Thyroid gland (tissue), 4 donors: ENCODE measurements around the gene TP73. TPM values are rescaled to one million over a fixed set of nuclear protein-coding genes. Genes with fewer than 3 reads are reported as not detected.

ENCODE experiments used
- DNase-seq, 2 donors: peaks; one replicate each; pipeline ENCODE4 v3.0.0-alpha.2; 2019
- H3K27ac ChIP-seq, 3 donors: fragments of 200-600 bp; sonication (generic); 1 replicate in 2 of 3; 2 replicates in 1 of 3; pipeline ENCODE4 v1.5.1; 2016 to 2019; ENCODE audit warnings: mild to moderate bottlenecking in 1 of 3, moderate library complexity in 1 of 3
- H3K27me3 ChIP-seq: fragments of 200-600 bp; sonication (generic); one replicate; pipeline ENCODE4 v1.5.1; 2019
- H3K36me3 ChIP-seq, 2 donors: fragments of 200-600 bp; sonication (generic); one replicate each; pipeline ENCODE4 v1.5.1; 2016 to 2019
- H3K4me1 ChIP-seq, 2 donors: fragments of 200-600 bp; sonication (generic); one replicate each; pipeline ENCODE4 v1.5.1; 2017 to 2019
- H3K4me3 ChIP-seq, 3 donors: fragments of 200-600 bp; sonication (generic); replicated peaks in 1 of 3; 1 replicate in 2 of 3; 2 replicates in 1 of 3; pipeline ENCODE4 v1.5.1; 2016; ENCODE audit warnings: mild to moderate bottlenecking in 1 of 3
- H3K9me3 ChIP-seq: fragments of 200-600 bp; sonication (generic); one replicate; pipeline ENCODE4 v1.5.1; 2017
- POLR2A ChIP-seq, 2 donors: fragments of 450-650 bp; IDR thresholded peaks; one replicate each; pipeline ENCODE4 v1.6.1; 2017; ENCODE audit warnings: antibody characterized with exemption in 2 of 2, mild to moderate bottlenecking in 2 of 2, moderate library complexity in 1 of 2
- WGBS, 2 donors: methylation state at CpG; one replicate each; pipeline ENCODE4 v1.1.5; 2017; 5-methylcytosine and 5-hydroxymethylcytosine counted together
- intact Hi-C: fragments of 100-400 bp; cut with DNase I; formaldehyde crosslinking; loops from one replicate; pipeline ENCODE4 v1.15.1; 2023
- total RNA-seq, 4 donors: library from RNA; depleted of rRNA; stranded (reverse); fragments of >200 nt; gene quantifications; one replicate each; pipeline ENCODE4 v1.2.3, GENCODE V29; 2016
- TF ChIP-seq, protein P1 (sequence below), 6 experiments: fragments of 200-600 bp in 3 of 6; fragments of 450-650 bp in 3 of 6; sonication (generic) in 3 of 6; IDR thresholded peaks; one replicate each; pipeline ENCODE4 v1.5.1; 2016 to 2019; ENCODE audit warnings: antibody characterized with exemption in 6 of 6, mild to moderate bottlenecking in 2 of 6, inconsistent platforms in 1 of 6, moderate library complexity in 1 of 6

Gene TP73
- total RNA-seq, 4 donors from 2014 or later, result 0.33 to 0.49 TPM; not detected in 2

DNA sequence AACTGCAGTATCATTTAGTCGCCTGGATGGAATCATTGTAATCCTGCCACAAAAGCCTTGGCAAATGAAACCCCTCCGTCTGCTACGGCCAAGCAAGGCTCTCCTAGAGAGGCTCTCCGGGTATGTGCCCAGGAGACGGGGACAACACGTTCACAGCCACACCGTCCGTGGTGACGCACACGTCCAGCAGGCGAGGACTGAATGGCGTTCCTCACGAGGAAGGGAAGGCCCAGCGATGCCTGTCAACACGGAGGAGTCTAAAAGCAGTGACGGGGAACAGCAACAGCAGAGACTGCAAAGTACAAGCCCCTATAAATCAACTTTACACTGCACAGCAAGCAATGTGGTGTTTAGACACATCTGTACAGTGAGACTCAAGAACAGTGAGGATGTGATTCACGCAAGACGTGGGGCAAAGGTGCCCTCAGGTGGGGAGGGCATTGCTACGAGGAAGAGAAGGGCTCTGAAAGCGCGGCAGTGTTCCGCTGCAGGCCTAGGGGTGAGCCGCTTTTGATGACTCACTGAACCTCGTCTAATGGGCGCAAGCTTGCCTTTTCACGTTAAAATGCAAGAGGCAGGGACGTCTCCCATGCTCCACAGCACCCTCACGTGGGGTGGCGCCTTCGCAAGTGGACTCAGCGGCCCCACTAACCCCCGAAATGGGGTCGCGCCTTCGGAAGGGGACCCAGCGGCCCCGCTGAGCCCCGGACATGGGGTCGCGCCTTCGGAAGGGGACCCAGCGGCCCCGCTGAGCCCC, 9.2 kb upstream of the TP73 start:
- TF ChIP-seq, protein P1, sequence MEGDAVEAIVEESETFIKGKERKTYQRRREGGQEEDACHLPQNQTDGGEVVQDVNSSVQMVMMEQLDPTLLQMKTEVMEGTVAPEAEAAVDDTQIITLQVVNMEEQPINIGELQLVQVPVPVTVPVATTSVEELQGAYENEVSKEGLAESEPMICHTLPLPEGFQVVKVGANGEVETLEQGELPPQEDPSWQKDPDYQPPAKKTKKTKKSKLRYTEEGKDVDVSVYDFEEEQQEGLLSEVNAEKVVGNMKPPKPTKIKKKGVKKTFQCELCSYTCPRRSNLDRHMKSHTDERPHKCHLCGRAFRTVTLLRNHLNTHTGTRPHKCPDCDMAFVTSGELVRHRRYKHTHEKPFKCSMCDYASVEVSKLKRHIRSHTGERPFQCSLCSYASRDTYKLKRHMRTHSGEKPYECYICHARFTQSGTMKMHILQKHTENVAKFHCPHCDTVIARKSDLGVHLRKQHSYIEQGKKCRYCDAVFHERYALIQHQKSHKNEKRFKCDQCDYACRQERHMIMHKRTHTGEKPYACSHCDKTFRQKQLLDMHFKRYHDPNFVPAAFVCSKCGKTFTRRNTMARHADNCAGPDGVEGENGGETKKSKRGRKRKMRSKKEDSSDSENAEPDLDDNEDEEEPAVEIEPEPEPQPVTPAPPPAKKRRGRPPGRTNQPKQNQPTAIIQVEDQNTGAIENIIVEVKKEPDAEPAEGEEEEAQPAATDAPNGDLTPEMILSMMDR (IDR thresholded peaks at IDR 0.05), result no peak
- no peak for TF ChIP-seq POLR2A (IDR thresholded peaks at IDR 0.05)
- Histone ChIP-seq H3K36me3 (peaks cover 9 to 11% of the 10 kb centered on the region in 2 donors), H3K4me3 (no peak overlapping the region), H3K27me3 (no peaks in the 10 kb centered on the region), H3K27ac (no peak overlapping the region), H3K4me1 (no peaks in the 10 kb centered on the region), H3K9me3 (no peaks in the 10 kb centered on the region)
- 93 to 94% methylated on average over 27 to 35 of the region's 43 CpGs for WGBS, 2 donors
- intact Hi-C loops, result loop anchor here (10.0 kb wide), 1 partner anchor 152 kb away; the partner anchor contains the start of gene LRRC47
- DNase-seq, result no peak

DNA sequence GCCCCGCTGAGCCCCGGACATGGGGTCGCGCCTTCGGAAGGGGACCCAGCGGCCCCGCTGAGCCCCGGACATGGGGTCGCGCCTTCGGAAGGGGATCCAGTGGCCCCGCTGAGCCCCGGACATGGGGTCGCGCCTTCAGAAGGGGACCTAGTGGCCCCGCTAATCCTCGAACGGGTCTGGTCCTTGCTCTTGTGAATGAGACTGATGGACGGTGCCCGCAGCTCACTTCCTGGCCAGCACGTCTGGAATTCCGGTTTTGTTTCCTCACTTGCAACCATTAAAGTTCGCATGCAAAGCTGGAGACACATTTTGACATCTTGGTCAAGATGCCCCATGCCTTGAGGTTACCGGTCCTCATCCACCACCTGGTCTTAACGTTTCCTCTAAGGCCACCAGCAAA, 8.0 kb upstream of the TP73 start:
- H3K4me3 ChIP-seq, result no peak overlapping the region
- H3K27ac ChIP-seq, result no peak overlapping the region
- H3K36me3 ChIP-seq, result peaks cover 7% of the 10 kb centered on the region in 2 donors
- DNase-seq, result no peak
- H3K9me3 ChIP-seq, result no peaks in the 10 kb centered on the region
- TF ChIP-seq POLR2A (IDR thresholded peaks at IDR 0.05), result no peak
- TF ChIP-seq, protein P1 (IDR thresholded peaks at IDR 0.05), result no peak
- 91 to 93% methylated on average over 7 to 10 of the region's 25 CpGs for WGBS, 2 donors
- intact Hi-C loops, result loop anchor here (10.0 kb wide), 1 partner anchor 151 kb away; the partner anchor contains the start of gene LRRC47
- H3K4me1 ChIP-seq, result peaks cover 5 to 8% of the 10 kb centered on the region in 2 donors
- no peaks in the 10 kb centered on the region for H3K27me3 ChIP-seq

DNA sequence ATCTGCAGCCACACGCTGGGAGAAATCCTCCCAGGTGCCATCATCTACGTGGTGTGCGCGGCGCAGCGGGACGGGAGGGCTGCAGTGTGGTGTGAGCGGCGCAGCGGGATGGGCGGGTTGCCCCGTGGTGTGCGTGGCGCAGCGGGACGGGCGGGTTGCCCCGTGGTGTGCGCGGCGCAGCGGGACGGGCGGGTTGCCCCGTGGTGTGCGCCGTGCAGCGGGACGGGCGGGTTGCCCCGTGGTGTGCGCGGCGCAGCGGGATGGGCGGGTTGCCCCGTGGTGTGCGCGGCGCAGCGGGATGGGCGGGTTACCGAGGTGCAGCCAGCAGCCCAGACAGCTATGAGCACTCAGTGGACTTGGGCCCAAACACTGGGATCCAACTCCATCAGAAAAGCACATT, 7.1 kb upstream of the TP73 start:
- intact Hi-C loops, result loop anchor here (10.0 kb wide), 1 partner anchor 150 kb away; the partner anchor contains the start of gene LRRC47
- Histone ChIP-seq H3K9me3 (no peaks in the 10 kb centered on the region), H3K4me1 (peaks cover 10 to 12% of the 10 kb centered on the region in 2 donors), H3K27ac (no peak overlapping the region), H3K27me3 (no peaks in the 10 kb centered on the region), H3K4me3 (no peak overlapping the region), H3K36me3 (peaks cover 7% of the 10 kb centered on the region in 2 donors)
- no peak for DNase-seq
- 84 to 94% methylated on average over 36 to 37 of the region's 43 CpGs for WGBS, 2 donors
- TF ChIP-seq, protein P1 (IDR thresholded peaks at IDR 0.05), result no peak
- no peak for TF ChIP-seq POLR2A (IDR thresholded peaks at IDR 0.05)

DNA sequence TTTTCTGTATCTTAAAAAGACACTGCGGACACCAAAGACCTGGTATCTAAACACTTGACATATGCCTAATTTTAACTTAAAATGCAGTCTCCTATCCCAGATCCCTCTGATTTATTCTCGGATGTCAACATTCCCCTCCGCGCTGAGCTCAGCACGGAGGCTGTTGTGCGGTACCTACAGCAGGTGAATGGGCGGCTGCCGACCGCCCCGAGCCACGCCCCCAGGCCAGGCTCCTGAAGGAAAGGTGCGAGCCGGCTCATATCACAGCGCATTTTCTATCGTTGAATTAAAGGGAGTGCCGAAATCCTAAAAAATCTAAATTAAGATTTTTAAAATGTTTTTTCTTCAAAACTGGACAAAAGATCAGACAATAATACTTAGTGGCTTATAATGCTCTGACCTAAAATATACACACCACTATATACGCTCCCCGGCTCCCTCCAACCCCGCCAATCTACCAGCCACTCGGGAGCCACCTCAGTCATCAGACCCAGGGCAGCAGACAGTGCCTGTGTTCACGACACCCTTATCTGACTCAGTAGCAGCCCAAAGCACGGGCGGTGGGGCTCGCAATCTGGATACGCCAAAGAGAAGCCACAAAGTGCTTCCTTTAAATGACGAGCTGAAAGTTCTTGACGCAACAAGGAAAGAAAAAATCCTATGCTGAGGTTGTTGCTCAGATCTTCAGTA, 6.5 kb upstream of the TP73 start:
- no peak for DNase-seq
- intact Hi-C loops, result loop anchor here (10.0 kb wide), 1 partner anchor 149 kb away; the partner anchor contains the start of gene LRRC47

More for the DNA sequence above, 6.5 kb upstream of the TP73 start:
- Histone ChIP-seq H3K4me3 (no peak overlapping the region), H3K27me3 (peaks cover 4% of the 10 kb centered on the region), H3K4me1 (peaks cover 15 to 17% of the 10 kb centered on the region in 2 donors), H3K27ac (no peak overlapping the region), H3K36me3 (peaks cover 7% of the 10 kb centered on the region in 2 donors), H3K9me3 (no peaks in the 10 kb centered on the region)
- WGBS, 2 donors, result 94 to 95% methylated on average over 27 of the region's 27 CpGs
- no peak for TF ChIP-seq POLR2A (IDR thresholded peaks at IDR 0.05)
- TF ChIP-seq, protein P1 (IDR thresholded peaks at IDR 0.05), result no peak
